ENCODE measurements around the gene PHACTR3.

Gene PHACTR3

GRCh38 chr20:59835448-59836395 is 231.4 kb downstream of the PHACTR3 start:
- Histone ChIP-seq H3F3A (ENCODE audit: control insufficient read depth, insufficient read depth) (no peaks in the 10 kb centered on the region), H4K20me1 (ENCODE audit: control insufficient read depth, insufficient read depth, low read depth, low read length) (no peaks in the 10 kb centered on the region), H3K4me1 (ENCODE audit: control insufficient read depth, low read length) (no peaks in the 10 kb centered on the region), H3K27me3 (ENCODE audit: control insufficient read depth, low read length) (peaks cover 25% of the 10 kb centered on the region), H3K79me2 (ENCODE audit: control insufficient read depth, low read length) (no peaks in the 10 kb centered on the region), H3K27ac (ENCODE audit: low read depth, low read length) (no peak overlapping the region), H3K4me2 (ENCODE audit: low read length) (no peak overlapping the region), H3K4me3 (ENCODE audit: low read length) (no peak overlapping the region), H3K9me3 (ENCODE audit: control insufficient read depth, insufficient read depth, low read length) (no peaks in the 10 kb centered on the region), H3K36me3 (ENCODE audit: control insufficient read depth, low read length) (no peaks in the 10 kb centered on the region), H3K9me2 (replicated peaks; ENCODE audit: control insufficient read depth, low read length) (no peaks in the 10 kb centered on the region)
- TF ChIP-seq, protein P1, sequence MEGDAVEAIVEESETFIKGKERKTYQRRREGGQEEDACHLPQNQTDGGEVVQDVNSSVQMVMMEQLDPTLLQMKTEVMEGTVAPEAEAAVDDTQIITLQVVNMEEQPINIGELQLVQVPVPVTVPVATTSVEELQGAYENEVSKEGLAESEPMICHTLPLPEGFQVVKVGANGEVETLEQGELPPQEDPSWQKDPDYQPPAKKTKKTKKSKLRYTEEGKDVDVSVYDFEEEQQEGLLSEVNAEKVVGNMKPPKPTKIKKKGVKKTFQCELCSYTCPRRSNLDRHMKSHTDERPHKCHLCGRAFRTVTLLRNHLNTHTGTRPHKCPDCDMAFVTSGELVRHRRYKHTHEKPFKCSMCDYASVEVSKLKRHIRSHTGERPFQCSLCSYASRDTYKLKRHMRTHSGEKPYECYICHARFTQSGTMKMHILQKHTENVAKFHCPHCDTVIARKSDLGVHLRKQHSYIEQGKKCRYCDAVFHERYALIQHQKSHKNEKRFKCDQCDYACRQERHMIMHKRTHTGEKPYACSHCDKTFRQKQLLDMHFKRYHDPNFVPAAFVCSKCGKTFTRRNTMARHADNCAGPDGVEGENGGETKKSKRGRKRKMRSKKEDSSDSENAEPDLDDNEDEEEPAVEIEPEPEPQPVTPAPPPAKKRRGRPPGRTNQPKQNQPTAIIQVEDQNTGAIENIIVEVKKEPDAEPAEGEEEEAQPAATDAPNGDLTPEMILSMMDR (IDR thresholded peaks at IDR 0.05; ENCODE audit: low read depth, low read length, poor library complexity, severe bottlenecking), result no peak
- no peak for TF ChIP-seq EZH2phosphoT487 (IDR thresholded peaks at IDR 0.05; ENCODE audit: borderline replicate concordance, low read length)

GRCh38 chr20:59836767-59837166 is 232.4 kb downstream of the PHACTR3 start:
- Histone ChIP-seq H3K79me2 (ENCODE audit: control insufficient read depth, low read length) (no peaks in the 10 kb centered on the region), H3K4me1 (ENCODE audit: control insufficient read depth, low read length) (no peaks in the 10 kb centered on the region), H3K4me3 (ENCODE audit: low read length) (no peak overlapping the region), H3K27ac (ENCODE audit: low read depth, low read length) (no peak overlapping the region), H3K27me3 (ENCODE audit: control insufficient read depth, low read length) (peaks cover 28% of the 10 kb centered on the region), H4K20me1 (ENCODE audit: control insufficient read depth, insufficient read depth, low read depth, low read length) (no peaks in the 10 kb centered on the region), H3K4me2 (ENCODE audit: low read length) (no peak overlapping the region), H3K9me3 (ENCODE audit: control insufficient read depth, insufficient read depth, low read length) (no peaks in the 10 kb centered on the region), H3K36me3 (ENCODE audit: control insufficient read depth, low read length) (no peaks in the 10 kb centered on the region), H3K9me2 (replicated peaks; ENCODE audit: control insufficient read depth, low read length) (no peaks in the 10 kb centered on the region), H3F3A (ENCODE audit: control insufficient read depth, insufficient read depth) (no peaks in the 10 kb centered on the region)
- TF ChIP-seq EZH2phosphoT487 (IDR thresholded peaks at IDR 0.05; ENCODE audit: borderline replicate concordance, low read length), result no peak
- TF ChIP-seq, protein P1 (IDR thresholded peaks at IDR 0.05; ENCODE audit: low read depth, low read length, poor library complexity, severe bottlenecking), result no peak

DNA sequence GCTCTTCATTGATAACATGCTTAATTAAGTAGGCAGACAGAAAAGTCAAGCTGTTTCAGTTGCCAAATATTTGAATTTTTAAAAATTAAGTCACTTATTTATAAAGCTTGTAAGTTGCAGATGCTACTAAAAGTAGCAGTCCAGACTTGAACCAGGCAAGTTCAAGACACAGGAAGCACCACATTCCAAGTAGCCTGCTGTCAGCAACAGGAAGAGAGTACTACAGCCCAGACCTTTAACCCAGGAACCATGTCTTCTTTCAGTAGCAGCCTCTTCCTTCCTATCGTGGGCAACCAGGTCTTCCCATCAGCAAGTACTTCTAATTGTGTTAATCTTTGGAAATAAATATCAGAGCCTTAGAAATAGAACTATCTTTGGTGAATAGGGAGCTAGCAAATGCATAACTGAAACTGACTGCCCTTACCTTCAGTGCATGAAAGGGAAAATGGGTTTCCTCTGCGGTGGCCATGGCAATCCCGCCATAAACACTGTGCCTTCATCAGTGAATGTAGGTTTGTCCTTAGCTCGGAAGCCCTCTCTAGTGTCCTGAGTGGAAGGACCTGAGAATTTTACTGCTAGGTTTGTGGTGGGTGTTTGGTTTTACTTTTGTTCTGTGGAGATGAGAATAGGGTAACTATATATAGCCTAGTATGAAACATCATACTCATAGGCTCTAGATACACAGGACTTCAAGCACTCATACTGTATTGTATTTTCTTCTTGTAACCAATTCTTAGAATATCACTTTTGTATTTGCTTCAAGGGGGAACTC is 233.5 kb downstream of the PHACTR3 start:
- no peak overlapping the region for H3K4me2 ChIP-seq (ENCODE audit: low read length)

More for the DNA sequence above, 233.5 kb downstream of the PHACTR3 start:
- Histone ChIP-seq H3K27ac (ENCODE audit: low read depth, low read length) (no peak overlapping the region), H3K36me3 (ENCODE audit: control insufficient read depth, low read length) (no peaks in the 10 kb centered on the region), H3K79me2 (ENCODE audit: control insufficient read depth, low read length) (no peaks in the 10 kb centered on the region), H3K4me3 (ENCODE audit: low read length) (no peak overlapping the region), H4K20me1 (ENCODE audit: control insufficient read depth, insufficient read depth, low read depth, low read length) (no peaks in the 10 kb centered on the region), H3K27me3 (ENCODE audit: control insufficient read depth, low read length) (peaks cover 29% of the 10 kb centered on the region), H3K4me1 (ENCODE audit: control insufficient read depth, low read length) (no peaks in the 10 kb centered on the region), H3F3A (ENCODE audit: control insufficient read depth, insufficient read depth) (no peaks in the 10 kb centered on the region), H3K9me3 (ENCODE audit: control insufficient read depth, insufficient read depth, low read length) (no peaks in the 10 kb centered on the region), H3K9me2 (replicated peaks; ENCODE audit: control insufficient read depth, low read length) (no peaks in the 10 kb centered on the region)
- TF ChIP-seq, protein P1 (IDR thresholded peaks at IDR 0.05; ENCODE audit: low read depth, low read length, poor library complexity, severe bottlenecking), result no peak
- no peak for TF ChIP-seq EZH2phosphoT487 (IDR thresholded peaks at IDR 0.05; ENCODE audit: borderline replicate concordance, low read length)
